Nephron progenitor cell (in vitro differentiated cells): ENCODE measurements around the gene KIF1A.
"Not testable (repeated sequence)": the region's sequence is repeated elsewhere in the genome, so short reads cannot be mapped to it uniquely, and the experiment has no call there.

ENCODE experiments used
- DNase-seq: peaks from one replicate; pipeline ENCODE4 v3.0.0; 2021
- H3K27ac Mint-ChIP-seq: 2 replicates; pipeline ENCODE4 v1.8.0; 2021; ENCODE audit warnings: mild to moderate bottlenecking, moderate library complexity, mixed read lengths
- H3K27me3 Mint-ChIP-seq: 2 replicates; pipeline ENCODE4 v1.8.0; 2021; ENCODE audit warnings: mild to moderate bottlenecking, low read depth, mixed read lengths; ENCODE audit not compliant: poor library complexity
- H3K36me3 Mint-ChIP-seq: 2 replicates; pipeline ENCODE4 v1.8.0; 2021; ENCODE audit warnings: low read depth, mixed read lengths
- H3K4me1 Mint-ChIP-seq: 2 replicates; pipeline ENCODE4 v1.8.0; 2021; ENCODE audit warnings: mixed read lengths
- H3K4me3 Mint-ChIP-seq: 2 replicates; pipeline ENCODE4 v1.8.0; 2021; ENCODE audit warnings: mild to moderate bottlenecking, moderate library complexity, mixed read lengths
- H3K9me3 Mint-ChIP-seq: 2 replicates; pipeline ENCODE4 v1.8.0; 2021; ENCODE audit warnings: mild to moderate bottlenecking, moderate library complexity, mixed read lengths
- CTCF ChIP-seq: fragments of 200-600 bp; sonication (generic); IDR thresholded peaks from 2 replicates; pipeline ENCODE4 v1.5.0; 2021; ENCODE audit warnings: antibody characterized with exemption

Gene KIF1A

GRCh38 chr2:240701736-240702639, 118.0 kb downstream of the KIF1A start:
- Mint-ChIP-seq H3K9me3 (no peaks in the 10 kb centered on the region), H3K27me3 (peaks cover 9% of the 10 kb centered on the region), H3K4me1 (peaks cover 29% of the 10 kb centered on the region), H3K36me3 (no peaks in the 10 kb centered on the region), H3K4me3 (no peak overlapping the region), H3K27ac (no peak overlapping the region)
- DNase-seq = no peak
- TF ChIP-seq CTCF = no peak

- no peak for TF ChIP-seq CTCF
- Mint-ChIP-seq H3K27ac (no peak overlapping the region), H3K4me3 (no peak overlapping the region)
These were observed 118.8 kb downstream of the KIF1A start for GRCh38 chr2:240701091-240701735.

GRCh38 chr2:240700616-240701015, 119.4 kb downstream of the KIF1A start:
- H3K27ac Mint-ChIP-seq, H3K27me3 Mint-ChIP-seq, H3K4me3 Mint-ChIP-seq, H3K36me3 Mint-ChIP-seq, DNase-seq, H3K9me3 Mint-ChIP-seq: not testable (repeated sequence)
- peaks cover 24% of the 10 kb centered on the region for H3K4me1 Mint-ChIP-seq

More at GRCh38 chr2:240701091-240701735, 118.8 kb downstream of the KIF1A start:
- H3K36me3 Mint-ChIP-seq = no peaks in the 10 kb centered on the region
- peaks cover 26% of the 10 kb centered on the region for H3K4me1 Mint-ChIP-seq
- DNase-seq = no peak
- peaks cover 9% of the 10 kb centered on the region for H3K27me3 Mint-ChIP-seq
- no peaks in the 10 kb centered on the region for H3K9me3 Mint-ChIP-seq

- peaks cover 17% of the 10 kb centered on the region for H3K4me1 Mint-ChIP-seq
- not testable (repeated sequence) for H3K36me3 Mint-ChIP-seq, H3K27ac Mint-ChIP-seq, DNase-seq, H3K9me3 Mint-ChIP-seq, H3K27me3 Mint-ChIP-seq, H3K4me3 Mint-ChIP-seq
These were observed 120.2 kb downstream of the KIF1A start for GRCh38 chr2:240699835-240700234.

GRCh38 chr2:240698852-240699561, 121.0 kb downstream of the KIF1A start:
- H3K4me3 Mint-ChIP-seq, H3K27me3 Mint-ChIP-seq, H3K9me3 Mint-ChIP-seq, H3K27ac Mint-ChIP-seq, H3K36me3 Mint-ChIP-seq: not testable (repeated sequence)
- peaks cover 14% of the 10 kb centered on the region for H3K4me1 Mint-ChIP-seq
- DNase-seq = peak; percentile 11

- not testable (repeated sequence) for DNase-seq, H3K4me1 Mint-ChIP-seq, H3K36me3 Mint-ChIP-seq, H3K27ac Mint-ChIP-seq, H3K27me3 Mint-ChIP-seq, H3K4me3 Mint-ChIP-seq, H3K9me3 Mint-ChIP-seq
These were observed 123.5 kb downstream of the KIF1A start for GRCh38 chr2:240696469-240696868.

GRCh38 chr2:240695593-240695992, 124.4 kb downstream of the KIF1A start:
- DNase-seq, H3K4me1 Mint-ChIP-seq, H3K27me3 Mint-ChIP-seq, H3K9me3 Mint-ChIP-seq, H3K36me3 Mint-ChIP-seq, H3K27ac Mint-ChIP-seq, H3K4me3 Mint-ChIP-seq: not testable (repeated sequence)

- H3K4me1 Mint-ChIP-seq, H3K4me3 Mint-ChIP-seq, H3K36me3 Mint-ChIP-seq, DNase-seq, H3K27me3 Mint-ChIP-seq, H3K9me3 Mint-ChIP-seq, H3K27ac Mint-ChIP-seq: not testable (repeated sequence)
These were observed 125.7 kb downstream of the KIF1A start for GRCh38 chr2:240694304-240694703.

- H3K36me3 Mint-ChIP-seq, H3K4me3 Mint-ChIP-seq, H3K27ac Mint-ChIP-seq, H3K4me1 Mint-ChIP-seq, DNase-seq, H3K9me3 Mint-ChIP-seq, H3K27me3 Mint-ChIP-seq: not testable (repeated sequence)
These were observed 127.1 kb downstream of the KIF1A start for GRCh38 chr2:240692583-240693561.

- H3K4me3 Mint-ChIP-seq, H3K27ac Mint-ChIP-seq, H3K4me1 Mint-ChIP-seq, H3K27me3 Mint-ChIP-seq, H3K9me3 Mint-ChIP-seq, H3K36me3 Mint-ChIP-seq: not testable (repeated sequence)
- DNase-seq = peak; percentile 2
These were observed 128.2 kb downstream of the KIF1A start, which contains the start of gene AQP12A for GRCh38 chr2:240691631-240692420. Gene AQP12A (plus strand): TSS chr2:240691866. CDS start chr2:240691914, 48 bp downstream.

GRCh38 chr2:240691075-240691427, 129.0 kb downstream of the KIF1A start:
- peaks cover 12% of the 10 kb centered on the region for H3K4me1 Mint-ChIP-seq
- not testable (repeated sequence) for H3K27me3 Mint-ChIP-seq, DNase-seq, H3K27ac Mint-ChIP-seq, H3K36me3 Mint-ChIP-seq, H3K9me3 Mint-ChIP-seq, H3K4me3 Mint-ChIP-seq
